ENCODE data around the gene SPATA1.

Gene SPATA1

GRCh38 chr1:84510165-84510564 is 4.0 kb downstream of the SPATA1 start:
- Histone ChIP-seq H2AFZ (ENCODE audit: low read depth) (no peak overlapping the region), H3K9ac (no peak overlapping the region), H4K20me1 (ENCODE audit: insufficient read depth) (no peaks in the 10 kb centered on the region), H3K4me2 (no peak overlapping the region), H3K4me3 (IDR thresholded peaks at IDR 0.05; ENCODE audit: insufficient read depth, low read depth, low read length) (no peak overlapping the region), H3K27me3 (ENCODE audit: insufficient read depth, low read depth) (no peaks in the 10 kb centered on the region), H3K27ac (no peak overlapping the region), H3K79me2 (ENCODE audit: insufficient read depth, low read depth) (peaks cover 3% of the 10 kb centered on the region), H3K4me1 (ENCODE audit: low read depth, poor library complexity, severe bottlenecking) (peaks cover 5% of the 10 kb centered on the region), H3K36me3 (ENCODE audit: insufficient read depth) (no peaks in the 10 kb centered on the region)
- no peak for TF ChIP-seq CTCF (conservative IDR thresholded peaks at IDR 0.05; ENCODE audit: low read depth, low read length)

GRCh38 chr1:84510668-84511067 is 4.5 kb downstream of the SPATA1 start:
- Histone ChIP-seq H2AFZ (ENCODE audit: low read depth) (no peak overlapping the region), H3K27me3 (ENCODE audit: insufficient read depth, low read depth) (no peaks in the 10 kb centered on the region), H3K9ac (no peak overlapping the region), H3K36me3 (ENCODE audit: insufficient read depth) (no peaks in the 10 kb centered on the region), H3K27ac (no peak overlapping the region), H3K4me2 (no peak overlapping the region), H3K4me1 (ENCODE audit: low read depth, poor library complexity, severe bottlenecking) (peaks cover 5% of the 10 kb centered on the region), H3K79me2 (ENCODE audit: insufficient read depth, low read depth) (no peaks in the 10 kb centered on the region; the same call in 1 of the 2 replicates), H4K20me1 (ENCODE audit: insufficient read depth) (no peaks in the 10 kb centered on the region), H3K4me3 (IDR thresholded peaks at IDR 0.05; ENCODE audit: insufficient read depth, low read depth, low read length) (no peak overlapping the region)
- no peak for TF ChIP-seq CTCF (conservative IDR thresholded peaks at IDR 0.05; ENCODE audit: low read depth, low read length)

GRCh38 chr1:84524590-84524989 is 18.4 kb downstream of the SPATA1 start:
- no peak overlapping the region for H3K4me2 ChIP-seq
- H3K9ac ChIP-seq, result no peak overlapping the region
- no peak overlapping the region for H3K27ac ChIP-seq
- TF ChIP-seq CTCF (conservative IDR thresholded peaks at IDR 0.05; ENCODE audit: low read depth, low read length), result no peak
- H3K4me1 ChIP-seq (ENCODE audit: low read depth, poor library complexity, severe bottlenecking), result no peaks in the 10 kb centered on the region
- H3K79me2 ChIP-seq (ENCODE audit: insufficient read depth, low read depth), result no peaks in the 10 kb centered on the region
- H2AFZ ChIP-seq (ENCODE audit: low read depth), result no peak overlapping the region
- H4K20me1 ChIP-seq (ENCODE audit: insufficient read depth), result no peaks in the 10 kb centered on the region
- H3K36me3 ChIP-seq (ENCODE audit: insufficient read depth), result no peaks in the 10 kb centered on the region
- H3K4me3 ChIP-seq (IDR thresholded peaks at IDR 0.05; ENCODE audit: insufficient read depth, low read depth, low read length), result no peak overlapping the region
- H3K27me3 ChIP-seq (ENCODE audit: insufficient read depth, low read depth), result no peaks in the 10 kb centered on the region

- Histone ChIP-seq H3K79me2 (ENCODE audit: insufficient read depth, low read depth) (no peaks in the 10 kb centered on the region), H3K27me3 (ENCODE audit: insufficient read depth, low read depth) (no peaks in the 10 kb centered on the region), H3K27ac (no peak overlapping the region), H3K9ac (no peak overlapping the region), H4K20me1 (ENCODE audit: insufficient read depth) (no peaks in the 10 kb centered on the region), H3K36me3 (ENCODE audit: insufficient read depth) (no peaks in the 10 kb centered on the region), H2AFZ (ENCODE audit: low read depth) (no peak overlapping the region), H3K4me1 (ENCODE audit: low read depth, poor library complexity, severe bottlenecking) (no peaks in the 10 kb centered on the region), H3K4me2 (no peak overlapping the region), H3K4me3 (IDR thresholded peaks at IDR 0.05; ENCODE audit: insufficient read depth, low read depth, low read length) (no peak overlapping the region)
- no peak for TF ChIP-seq CTCF (conservative IDR thresholded peaks at IDR 0.05; ENCODE audit: low read depth, low read length)
Measured at GRCh38 chr1:84525779-84526178, 19.6 kb downstream of the SPATA1 start.

Measured in KMS-11 (cell line).